ENCODE data around the gene DNMT3B. TPM values are rescaled to one million over a fixed set of nuclear protein-coding genes. Genes with fewer than 3 reads are reported as not detected.

The DNMT3B gene
- total and polyA plus RNA-seq, 9 of the 15 experiments (the other 6 are each of a cell fraction or from before 2014, with no cell fraction given): 9.3 to 74.8 (median 49.1) TPM

DNA sequence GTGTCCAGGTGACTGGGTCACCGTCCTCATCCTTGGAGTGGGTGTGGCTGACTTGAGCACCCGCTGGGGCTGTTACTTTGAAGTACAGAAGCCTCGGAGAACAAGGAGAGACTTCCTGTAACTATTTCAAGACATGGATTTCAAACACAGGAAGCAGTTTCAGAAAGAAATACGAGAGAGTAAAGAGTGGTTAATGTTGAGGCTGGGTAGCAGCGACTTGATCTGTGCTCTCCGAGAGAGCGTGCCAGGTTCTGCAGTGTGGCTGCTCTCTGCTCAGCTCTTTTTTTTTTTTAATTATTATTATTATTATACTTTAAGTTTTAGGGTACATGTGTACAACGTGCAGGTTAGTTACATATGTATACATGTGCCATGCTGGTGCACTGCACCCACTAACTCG lies 79.0 kb downstream of the DNMT3B start:
- CTCF ChIA-PET (ENCODE audit: low intra/inter-chr PET ratio): no interaction called here
- H3K4me1 ChIP-seq (replicated peaks in 1 of 2; ENCODE audit: control insufficient read depth in 2 of 2, insufficient read depth in 2 of 2, low read length in 2 of 2): no peaks in the 10 kb centered on the region
- TF ChIP-seq THRAP3 (IDR thresholded peaks at IDR 0.05; ENCODE audit: borderline replicate concordance) (no peak), NCOA1 (IDR thresholded peaks at IDR 0.05; ENCODE audit: low read depth) (no peak), ZNF76 (CRISPR knock-in tag; IDR thresholded peaks at IDR 0.05; ENCODE audit: borderline replicate concordance) (no peak), ZNF124 (CRISPR knock-in tag; IDR thresholded peaks at IDR 0.05) (no peak), KDM5B (IDR thresholded peaks at IDR 0.05; ENCODE audit: insufficient replicate concordance, low read depth, low read length) (no peak), TEAD2 (tag; IDR thresholded peaks at IDR 0.05) (no peak), TCF7L2 (IDR thresholded peaks at IDR 0.05; ENCODE audit: low read depth, low read length) (no peak), RFX7 (CRISPR knock-in tag; IDR thresholded peaks at IDR 0.05) (no peak), PCBP2 (IDR thresholded peaks at IDR 0.05; ENCODE audit: low read depth, low read length, poor library complexity, severe bottlenecking) (no peak), STAG1 (CRISPR knock-in tag; IDR thresholded peaks at IDR 0.05; ENCODE audit: borderline replicate concordance) (no peak)
- TF ChIP-seq, protein P1, sequence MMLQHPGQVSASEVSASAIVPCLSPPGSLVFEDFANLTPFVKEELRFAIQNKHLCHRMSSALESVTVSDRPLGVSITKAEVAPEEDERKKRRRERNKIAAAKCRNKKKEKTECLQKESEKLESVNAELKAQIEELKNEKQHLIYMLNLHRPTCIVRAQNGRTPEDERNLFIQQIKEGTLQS (IDR thresholded peaks at IDR 0.05): no peak
- TF ChIP-seq, protein P1 (CRISPR knock-in tag; conservative IDR thresholded peaks at IDR 0.05): no peak
- TF ChIP-seq, protein P2, sequence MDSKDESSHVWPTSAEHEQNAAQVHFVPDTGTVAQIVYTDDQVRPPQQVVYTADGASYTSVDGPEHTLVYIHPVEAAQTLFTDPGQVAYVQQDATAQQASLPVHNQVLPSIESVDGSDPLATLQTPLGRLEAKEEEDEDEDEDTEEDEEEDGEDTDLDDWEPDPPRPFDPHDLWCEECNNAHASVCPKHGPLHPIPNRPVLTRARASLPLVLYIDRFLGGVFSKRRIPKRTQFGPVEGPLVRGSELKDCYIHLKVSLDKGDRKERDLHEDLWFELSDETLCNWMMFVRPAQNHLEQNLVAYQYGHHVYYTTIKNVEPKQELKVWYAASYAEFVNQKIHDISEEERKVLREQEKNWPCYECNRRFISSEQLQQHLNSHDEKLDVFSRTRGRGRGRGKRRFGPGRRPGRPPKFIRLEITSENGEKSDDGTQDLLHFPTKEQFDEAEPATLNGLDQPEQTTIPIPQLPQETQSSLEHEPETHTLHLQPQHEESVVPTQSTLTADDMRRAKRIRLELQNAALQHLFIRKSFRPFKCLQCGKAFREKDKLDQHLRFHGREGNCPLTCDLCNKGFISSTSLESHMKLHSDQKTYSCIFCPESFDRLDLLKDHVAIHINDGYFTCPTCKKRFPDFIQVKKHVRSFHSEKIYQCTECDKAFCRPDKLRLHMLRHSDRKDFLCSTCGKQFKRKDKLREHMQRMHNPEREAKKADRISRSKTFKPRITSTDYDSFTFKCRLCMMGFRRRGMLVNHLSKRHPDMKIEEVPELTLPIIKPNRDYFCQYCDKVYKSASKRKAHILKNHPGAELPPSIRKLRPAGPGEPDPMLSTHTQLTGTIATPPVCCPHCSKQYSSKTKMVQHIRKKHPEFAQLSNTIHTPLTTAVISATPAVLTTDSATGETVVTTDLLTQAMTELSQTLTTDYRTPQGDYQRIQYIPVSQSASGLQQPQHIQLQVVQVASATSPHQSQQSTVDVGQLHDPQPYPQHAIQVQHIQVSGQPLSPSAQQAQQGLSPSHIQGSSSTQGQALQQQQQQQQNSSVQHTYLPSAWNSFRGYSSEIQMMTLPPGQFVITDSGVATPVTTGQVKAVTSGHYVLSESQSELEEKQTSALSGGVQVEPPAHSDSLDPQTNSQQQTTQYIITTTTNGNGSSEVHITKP (IDR thresholded peaks at IDR 0.05; ENCODE audit: partially characterized antibody): no peak
- TF ChIP-seq, protein P3, sequence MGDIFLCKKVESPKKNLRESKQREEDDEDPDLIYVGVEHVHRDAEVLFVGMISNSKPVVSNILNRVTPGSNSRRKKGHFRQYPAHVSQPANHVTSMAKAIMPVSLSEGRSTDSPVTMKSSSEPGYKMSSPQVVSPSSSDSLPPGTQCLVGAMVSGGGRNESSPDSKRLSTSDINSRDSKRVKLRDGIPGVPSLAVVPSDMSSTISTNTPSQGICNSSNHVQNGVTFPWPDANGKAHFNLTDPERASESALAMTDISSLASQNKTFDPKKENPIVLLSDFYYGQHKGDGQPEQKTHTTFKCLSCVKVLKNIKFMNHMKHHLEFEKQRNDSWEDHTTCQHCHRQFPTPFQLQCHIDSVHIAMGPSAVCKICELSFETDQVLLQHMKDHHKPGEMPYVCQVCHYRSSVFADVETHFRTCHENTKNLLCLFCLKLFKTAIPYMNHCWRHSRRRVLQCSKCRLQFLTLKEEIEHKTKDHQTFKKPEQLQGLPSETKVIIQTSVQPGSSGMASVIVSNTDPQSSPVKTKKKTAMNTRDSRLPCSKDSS (IDR thresholded peaks at IDR 0.05; ENCODE audit: low read depth, partially characterized antibody): no peak
- TF ChIP-seq, protein P4, sequence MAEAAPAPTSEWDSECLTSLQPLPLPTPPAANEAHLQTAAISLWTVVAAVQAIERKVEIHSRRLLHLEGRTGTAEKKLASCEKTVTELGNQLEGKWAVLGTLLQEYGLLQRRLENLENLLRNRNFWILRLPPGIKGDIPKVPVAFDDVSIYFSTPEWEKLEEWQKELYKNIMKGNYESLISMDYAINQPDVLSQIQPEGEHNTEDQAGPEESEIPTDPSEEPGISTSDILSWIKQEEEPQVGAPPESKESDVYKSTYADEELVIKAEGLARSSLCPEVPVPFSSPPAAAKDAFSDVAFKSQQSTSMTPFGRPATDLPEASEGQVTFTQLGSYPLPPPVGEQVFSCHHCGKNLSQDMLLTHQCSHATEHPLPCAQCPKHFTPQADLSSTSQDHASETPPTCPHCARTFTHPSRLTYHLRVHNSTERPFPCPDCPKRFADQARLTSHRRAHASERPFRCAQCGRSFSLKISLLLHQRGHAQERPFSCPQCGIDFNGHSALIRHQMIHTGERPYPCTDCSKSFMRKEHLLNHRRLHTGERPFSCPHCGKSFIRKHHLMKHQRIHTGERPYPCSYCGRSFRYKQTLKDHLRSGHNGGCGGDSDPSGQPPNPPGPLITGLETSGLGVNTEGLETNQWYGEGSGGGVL (CRISPR knock-in tag; IDR thresholded peaks at IDR 0.05): no peak

More for the DNA sequence above, 79.0 kb downstream of the DNMT3B start:
- Histone ChIP-seq H3K27ac (ENCODE audit: extremely low read depth, low read depth, low read length) (no peak overlapping the region), H3K4me2 (ENCODE audit: insufficient read depth, low read length) (no peak overlapping the region), H4K20me1 (replicated peaks; ENCODE audit: control insufficient read depth, insufficient read depth, low read length) (0 out of 2 replicates have a peak, but pooled peaks cover 5% of the 10 kb centered on the region), H2AFZ (ENCODE audit: low read depth, low read length) (no peak overlapping the region), H3K27me3 (ENCODE audit: control insufficient read depth in 2 of 2, insufficient read depth in 2 of 2, low read length in 2 of 2) (no peaks in the 10 kb centered on the region), H3K9ac (ENCODE audit: insufficient read depth in 1 of 2, low read depth in 2 of 2, low read length in 2 of 2) (no peak overlapping the region), H3K36me3 (ENCODE audit: control insufficient read depth, insufficient read depth, low read length) (peaks cover 85% of the 10 kb centered on the region), H3K79me2 (ENCODE audit: control insufficient read depth, insufficient read depth, low read length) (peaks cover 22% of the 10 kb centered on the region), H3K9me3 (replicated peaks; ENCODE audit: control insufficient read depth, insufficient read depth, low read depth, low read length) (no peaks in the 10 kb centered on the region), H3K4me3 (no peak overlapping the region), H3K9me1 (ENCODE audit: control insufficient read depth, insufficient read depth, low read length) (peaks cover 2% of the 10 kb centered on the region)
- POLR2A ChIA-PET: interaction anchor here (0.7 to 2.0 kb wide), 3 partner anchors 21 to 44 kb away, joined by 3 to 8 read pairs (median 3); partner anchors contain the start of gene MAPRE1
- in situ Hi-C loops (cut with MboI): no loop called here
- no peak for DNase-seq (ENCODE audit: extremely low read depth in 1 of 4, low spot score in 3 of 4)
- ATAC-seq: no peak
- BruUV-seq (replicated peaks): no TSS peak
- intact Hi-C loops (cut with micrococcal nuclease): no loop called here
- FAIRE-seq: no peak
- 91% methylated on average over 7 of the region's 9 CpGs for WGBS (ENCODE audit: insufficient coverage, low coverage, missing lambda C conversion rate)

All from K562 (cell line).